Uterus (tissue), 2 donors: ENCODE data around the gene GABRG3.

Source experiments
- CTCF ChIP-seq, 4 experiments: fragments of 200-600 bp in 2 of 4; fragments of 450-650 bp in 2 of 4; sonication (generic) in 2 of 4; IDR thresholded peaks; one replicate each; pipeline ENCODE4 v1.5.1; 2016 to 2019; ENCODE audit warnings: antibody characterized with exemption in 4 of 4, mild to moderate bottlenecking in 2 of 4, moderate library complexity in 1 of 4
- POLR2A ChIP-seq, 2 donors: fragments of 450-650 bp; IDR thresholded peaks; one replicate each; pipeline ENCODE4 v1.6.1; 2016; ENCODE audit warnings: antibody characterized with exemption in 2 of 2, mild to moderate bottlenecking in 1 of 2, moderate library complexity in 1 of 2

DNA sequence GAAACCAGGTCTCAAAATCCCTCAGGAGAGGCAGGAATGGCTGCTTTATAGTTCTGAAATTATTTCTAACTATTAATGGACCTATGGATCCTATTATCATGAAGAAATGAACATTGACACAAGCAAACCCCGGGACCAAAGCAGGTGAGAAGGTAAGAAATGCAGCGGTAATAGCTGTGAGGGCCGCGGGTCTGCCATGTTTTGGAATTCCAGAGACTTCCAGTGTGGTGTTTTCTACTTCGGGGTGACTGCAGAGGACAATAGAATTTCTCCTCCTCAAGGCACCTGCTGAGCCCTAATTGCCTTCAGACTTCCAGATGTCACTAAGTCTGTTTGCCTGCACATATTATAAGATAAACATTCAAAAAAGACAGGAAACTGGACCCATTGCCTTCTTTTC is 437.4 kb downstream of the GABRG3 start:
- TF ChIP-seq CTCF (IDR thresholded peaks at IDR 0.05), result no peak
- TF ChIP-seq POLR2A (IDR thresholded peaks at IDR 0.05), result no peak
